NCI-H460 (cell line): ENCODE data around the gene IDS. TPM values are rescaled to one million over a fixed set of nuclear protein-coding genes. Genes with fewer than 3 reads are reported as not detected.

ENCODE experiments used
- DNase-seq: peaks from one replicate; pipeline ENCODE4 v3.0.0-alpha.2; 2016; ENCODE audit warnings: low read depth; ENCODE audit errors: extremely low read depth
- total RNA-seq: library from RNA; depleted of rRNA; stranded (reverse); fragments of >200 nt; shearing (Covaris generic); gene quantifications from 2 replicates; pipeline ENCODE4 v1.2.3, GENCODE V29; 2014; rRNA removed

The IDS gene
- total RNA-seq, 1 experiment from 2014 or later: 47.2 TPM

DNA sequence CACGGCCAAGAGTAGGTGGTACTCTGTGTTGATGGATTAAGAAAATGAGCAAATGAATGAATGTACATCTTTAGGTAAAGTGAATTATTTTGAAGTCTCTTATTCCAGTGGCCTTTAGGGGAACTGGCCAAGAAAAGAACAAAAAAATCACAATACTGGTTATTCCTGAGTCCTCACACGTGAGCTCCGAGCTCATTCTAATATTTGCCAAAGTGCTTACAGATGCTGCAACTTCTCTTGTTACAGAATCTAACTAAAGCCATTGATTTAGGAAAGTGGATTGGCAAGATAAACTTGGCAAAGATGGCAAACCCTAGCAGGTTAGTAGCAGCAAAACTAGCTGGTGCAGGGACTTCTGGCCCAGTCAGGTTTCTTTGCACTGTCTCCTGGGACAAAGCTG is 37.6 kb downstream of the IDS start:
- DNase-seq: no peak

DNA sequence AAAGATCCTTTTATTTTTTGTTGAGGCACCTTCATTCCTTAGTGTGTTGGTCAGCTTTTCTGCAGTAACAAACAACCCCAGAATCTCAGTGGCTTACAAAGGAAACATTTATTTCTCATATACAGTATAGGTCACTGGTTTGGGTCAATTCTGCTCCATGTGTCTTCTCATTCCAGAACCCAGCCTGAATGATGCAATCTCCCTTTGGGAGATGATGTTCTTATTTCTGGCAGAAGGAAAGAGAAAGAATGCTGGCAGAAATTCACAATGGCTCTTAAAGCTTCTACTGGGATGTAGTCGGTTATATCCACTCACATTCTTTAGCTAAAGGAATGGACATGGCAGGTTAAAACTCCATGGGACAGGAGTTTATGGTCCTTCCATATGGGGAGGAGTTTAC is 42.3 kb downstream of the IDS start:
- no peak for DNase-seq

DNA sequence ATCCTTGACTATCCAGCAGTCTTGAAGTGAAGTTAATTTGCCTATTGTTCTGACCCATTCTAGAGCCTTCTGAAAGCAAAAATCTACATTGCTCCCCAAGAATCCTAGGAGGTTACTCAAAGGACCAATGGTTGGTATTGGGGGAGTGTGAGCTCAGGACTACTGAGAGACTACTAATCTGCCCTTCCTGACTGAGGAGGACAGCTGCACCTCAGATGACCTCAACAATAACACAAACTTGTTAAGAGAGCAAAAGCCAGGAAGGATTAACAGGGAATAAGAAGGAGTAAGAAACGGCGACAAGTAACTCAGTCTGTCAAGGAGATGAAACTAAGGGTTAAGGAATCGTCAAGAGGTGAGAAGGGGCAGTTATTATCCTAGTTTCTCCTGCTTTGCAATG is 43.4 kb downstream of the IDS start:
- DNase-seq: no peak

DNA sequence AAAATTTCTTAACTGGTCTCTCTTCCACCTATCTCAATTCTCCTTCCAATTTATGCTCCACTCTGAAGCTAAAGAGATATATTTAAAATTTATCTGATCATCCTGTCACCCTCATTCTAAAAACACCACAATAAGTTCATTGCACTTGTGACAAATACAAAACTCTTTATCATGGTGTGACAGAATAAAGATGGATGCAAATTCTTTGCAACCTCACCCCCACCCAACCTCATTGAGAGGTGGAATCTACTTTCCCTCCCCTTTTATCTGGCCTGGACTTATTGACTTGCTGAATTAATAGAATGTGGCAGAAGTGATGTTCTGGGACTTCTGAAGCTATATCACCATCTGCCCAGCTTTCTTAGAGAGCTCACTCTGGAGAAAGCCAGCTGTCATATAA is 46.5 kb downstream of the IDS start:
- no peak for DNase-seq

DNA sequence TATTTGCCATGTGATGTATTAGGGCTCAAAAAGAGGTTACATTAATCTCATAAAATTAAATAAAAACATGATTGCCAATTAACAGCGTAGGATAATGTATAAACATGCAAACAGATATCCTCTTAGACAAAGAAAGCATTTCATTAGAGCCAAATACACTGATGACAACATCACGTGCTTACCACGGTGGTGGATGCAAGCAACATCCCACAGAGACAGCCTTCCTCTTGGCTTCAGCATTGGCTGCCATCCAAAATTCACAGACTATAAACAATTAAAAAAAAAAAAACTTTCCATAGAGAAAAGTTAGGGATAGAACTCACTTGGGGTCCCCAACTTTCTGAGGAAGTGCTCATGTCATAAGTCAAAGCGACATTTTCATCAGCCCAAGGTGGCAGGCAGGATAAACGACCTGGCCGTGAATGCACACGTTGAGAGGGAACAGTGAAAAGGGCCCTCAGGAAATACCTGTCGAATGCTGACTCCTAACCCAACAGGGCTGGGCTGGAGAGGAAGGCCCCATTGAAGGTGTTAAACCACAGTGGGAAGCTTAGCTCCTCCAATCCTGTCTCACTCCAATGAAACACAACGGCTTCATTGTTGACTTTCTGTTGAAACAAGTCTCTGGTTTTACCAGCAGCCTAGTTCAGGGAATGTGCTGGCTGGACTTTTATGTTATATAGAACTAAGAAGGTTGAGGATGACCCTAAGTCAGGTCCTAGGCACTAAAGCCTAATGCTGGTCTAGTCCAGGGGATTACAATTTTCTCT is 48.4 kb downstream of the IDS start:
- DNase-seq: no peak

DNA sequence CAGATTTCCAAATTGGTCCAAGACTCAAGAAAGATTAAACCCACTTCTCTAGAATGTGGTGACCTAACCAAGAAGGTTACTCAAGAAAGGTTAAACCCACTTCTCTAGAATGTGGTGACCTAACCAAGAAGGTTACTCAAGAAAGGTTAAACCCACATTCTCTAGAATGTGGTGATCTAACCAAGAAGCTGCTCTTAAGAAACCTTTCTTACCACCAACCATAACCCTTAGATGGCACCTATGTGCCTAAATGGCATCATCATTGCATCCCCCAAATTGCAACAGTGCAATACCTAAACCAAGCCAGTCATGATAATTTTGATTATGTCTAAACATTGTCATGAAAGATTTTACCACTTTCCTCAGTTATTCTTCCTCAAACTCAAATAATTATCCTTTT is 49.2 kb downstream of the IDS start:
- DNase-seq: no peak

DNA sequence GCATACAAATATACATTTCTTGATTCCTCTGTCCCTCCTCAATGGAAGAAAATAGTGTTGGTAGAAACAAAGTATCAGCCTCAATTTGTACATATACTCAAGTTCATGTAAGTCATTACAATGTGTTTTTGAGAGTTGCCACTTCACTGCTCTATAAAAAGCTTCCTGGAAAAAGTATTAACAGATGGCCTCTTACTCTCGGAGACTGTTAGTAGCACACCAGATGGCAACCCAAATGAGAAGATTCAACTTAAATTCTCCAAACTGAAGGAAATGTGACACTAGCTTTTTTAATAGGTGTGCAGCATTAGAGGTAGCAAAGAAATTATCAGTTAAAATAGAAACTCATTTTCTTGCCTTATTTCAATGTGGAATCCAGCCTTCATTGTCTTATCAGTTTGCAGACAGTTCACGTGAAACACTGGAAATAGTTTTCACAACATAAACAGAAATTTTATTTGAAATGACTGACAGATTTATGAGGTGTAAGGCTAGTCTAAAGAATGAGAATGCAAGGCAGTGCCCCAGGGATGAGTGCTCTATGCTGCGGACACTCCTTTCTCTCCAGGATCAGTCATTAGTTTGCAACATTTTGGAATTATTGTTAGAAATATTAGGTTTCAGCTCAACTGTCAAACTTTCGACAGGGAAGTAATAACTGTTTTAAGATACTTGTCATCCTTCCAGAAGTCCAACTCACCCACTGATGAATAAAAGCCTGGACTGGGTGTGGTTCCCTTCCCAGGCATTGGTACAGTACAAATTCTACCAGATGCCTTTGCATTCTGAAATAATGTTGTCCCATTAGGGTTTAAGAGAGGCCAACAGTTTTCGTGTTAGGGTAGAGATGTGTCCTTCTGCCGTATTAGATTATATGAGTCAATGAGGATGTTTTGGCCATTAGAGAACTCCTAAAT is 50.9 kb downstream of the IDS start:
- no peak for DNase-seq

DNA sequence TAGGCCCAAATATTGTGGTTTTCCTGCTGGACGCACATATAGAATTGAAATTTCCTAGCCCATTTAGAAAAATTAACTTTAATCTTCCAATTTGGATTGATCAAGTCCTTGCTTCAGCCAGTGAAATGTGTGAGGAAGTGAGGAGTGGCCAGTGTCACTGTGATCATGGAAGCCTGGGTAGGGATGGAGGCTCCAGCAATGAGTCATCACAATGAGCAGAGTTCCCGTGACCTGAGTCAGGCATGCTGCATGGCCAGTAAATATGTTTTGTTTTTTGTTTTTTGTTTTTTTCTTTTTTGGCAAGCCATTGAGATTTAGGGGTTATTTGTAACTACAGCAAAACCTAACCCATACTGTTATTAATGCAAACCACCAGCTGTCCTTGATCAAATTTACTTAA is 52.1 kb downstream of the IDS start:
- peak; percentile 8 for DNase-seq

DNA sequence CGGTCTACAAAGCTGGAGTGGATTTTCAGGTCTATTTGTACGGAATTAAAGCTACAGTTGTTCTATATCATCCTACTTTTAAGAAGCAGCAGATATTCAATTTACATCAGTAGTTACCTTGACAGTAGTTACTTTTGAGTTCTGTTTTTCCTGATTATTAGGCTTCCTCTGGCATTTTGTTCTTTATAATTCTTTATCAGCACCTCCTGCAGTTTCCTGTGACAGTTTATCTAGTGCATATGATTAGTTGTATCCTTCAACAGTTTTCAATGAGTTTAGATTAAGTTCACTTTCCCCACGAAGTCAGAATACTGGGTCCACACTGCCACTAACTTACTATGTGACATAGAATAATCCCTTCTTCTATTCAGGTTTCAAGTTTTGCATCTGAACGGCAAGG is 71.7 kb downstream of the IDS start:
- DNase-seq: no peak

DNA sequence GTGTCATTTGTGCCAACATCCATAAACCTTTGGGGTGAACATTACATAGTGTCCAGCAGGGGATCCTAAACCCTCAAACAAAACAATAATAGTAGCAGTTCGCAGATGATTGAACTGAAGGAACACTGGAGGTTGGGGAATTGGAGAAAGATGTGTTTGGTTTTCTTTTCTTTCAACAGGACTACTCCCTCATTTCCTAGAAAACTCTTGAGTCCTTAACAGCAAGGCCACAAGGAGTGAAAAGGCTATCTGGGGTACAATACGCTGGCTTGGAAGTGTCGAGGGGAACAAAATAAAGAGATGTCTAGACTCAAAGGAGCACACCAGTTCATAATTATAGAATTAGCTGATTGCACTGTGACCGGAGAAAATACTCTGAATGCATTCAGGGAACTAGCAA is 72.1 kb downstream of the IDS start:
- no peak for DNase-seq

Other genes starting within 250 kb of the IDS start
- 12.4 and 16.6 TPM in 2 replicates for gene EOLA1, start 35.7 kb upstream of the IDS start, total RNA-seq
- gene HSFX3, start 44.6 kb upstream of the IDS start, total RNA-seq: not detected in 2 replicates
- gene MAGEA9B, start 82.2 kb upstream of the IDS start, total RNA-seq: 0.12 TPM in 1 of 2 replicates, not detected in the other
- gene HSFX2, start 90.0 kb upstream of the IDS start, total RNA-seq: not detected in 2 replicates
- gene TMEM185A, start 126.5 kb upstream of the IDS start, total RNA-seq: 13.6 and 15.5 TPM in 2 replicates
- gene MAGEA11, start 206.8 kb upstream of the IDS start, total RNA-seq: 0.10 TPM in 1 of 2 replicates, not detected in the other